ENCODE data around the gene IL17C. TPM values are rescaled to one million over a fixed set of nuclear protein-coding genes. Genes with fewer than 3 reads are reported as not detected.

IL17C gene
- total and polyA plus RNA-seq, 2 donors (not counting 1 experiment from before 2014, with no cell fraction given): 1.3 to 1.5 TPM

DNA sequence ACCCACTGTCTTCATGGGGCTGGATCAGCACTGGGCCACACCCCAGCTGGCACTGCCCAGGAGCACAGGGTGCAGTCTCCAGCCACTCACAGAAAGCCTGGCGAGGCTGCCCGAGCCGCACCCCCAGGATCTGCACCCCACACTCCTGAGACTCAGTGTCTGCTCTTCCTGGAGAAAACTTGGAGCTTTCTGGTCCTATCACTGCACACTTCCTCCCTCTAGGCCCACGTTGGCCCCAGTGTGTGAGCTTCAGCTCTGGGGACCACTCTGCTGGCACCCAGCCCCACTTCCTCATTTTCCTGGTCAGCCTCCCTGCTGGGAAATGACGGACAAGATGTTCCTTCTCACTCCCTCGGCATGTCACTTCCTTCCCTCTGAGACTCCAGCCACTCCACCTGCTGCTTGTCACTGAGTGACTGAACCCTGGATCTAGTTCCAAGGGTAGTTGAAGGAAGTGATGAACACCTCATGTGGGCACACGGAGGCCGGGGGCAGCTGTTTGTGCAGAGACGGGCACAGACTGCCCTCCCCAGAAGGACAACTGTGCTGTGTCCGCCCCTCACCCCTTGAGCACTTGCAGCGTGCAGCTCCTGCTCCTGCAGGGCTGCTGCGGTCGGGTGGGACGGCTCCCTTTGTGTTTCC lies 39.2 kb upstream of the IL17C start:
- peaks cover 78% of the 10 kb centered on the region for H3K79me2 ChIP-seq (ENCODE audit: control insufficient read depth, insufficient read depth, low read length)

More for the DNA sequence above, 39.2 kb upstream of the IL17C start:
- Histone ChIP-seq H3K4me1 (ENCODE audit: control insufficient read depth in 2 of 2, insufficient read depth in 2 of 2, low read length in 2 of 2) (no peaks in the 10 kb centered on the region), H3K27ac (ENCODE audit: low read length in 2 of 2) (no peak overlapping the region), H3K9me3 (ENCODE audit: control extremely low read depth in 1 of 3, control insufficient read depth in 2 of 3, insufficient read depth in 1 of 3, low read length in 2 of 3) (no peaks in the 10 kb centered on the region), H3K4me2 (replicated peaks; ENCODE audit: low read depth, low read length, poor library complexity, severe bottlenecking) (no peak overlapping the region), H3K4me3 (ENCODE audit: control extremely low read depth in 1 of 5, extremely low read depth in 1 of 5, insufficient read depth in 1 of 5, low read depth in 2 of 5, low read length in 4 of 5) (no peak overlapping the region), H3K9ac (ENCODE audit: low read length) (no peak overlapping the region), H2AFZ (ENCODE audit: insufficient read depth, low read depth, low read length, poor library complexity, severe bottlenecking) (no peak overlapping the region), H3K27me3 (replicated peaks in 1 of 4; ENCODE audit: control extremely low read depth in 1 of 4, control insufficient read depth in 3 of 4, insufficient read depth in 4 of 4, low read length in 3 of 4) (no peaks in the 10 kb centered on the region), H4K20me1 (ENCODE audit: control insufficient read depth, insufficient read depth, low read length, poor library complexity, severe bottlenecking) (peaks cover 67% of the 10 kb centered on the region), H3K36me3 (replicated peaks in 1 of 2; ENCODE audit: control extremely low read depth in 1 of 2, control insufficient read depth in 1 of 2, extremely low read depth in 1 of 2, insufficient read depth in 2 of 2, low read length in 1 of 2) (peaks cover 3 to 48% of the 10 kb centered on the region in 2 experiments)
- ChIA-PET POLR2A (no interaction called here), CTCF (interaction anchor here (1.1 kb wide), 1 partner anchor 38 kb away, joined by 3 read pairs; no protein-coding TSS in a partner anchor)
- no peak overlapping the region for H3K4me3 Mint-ChIP-seq
- no peaks in the 10 kb centered on the region for H3K9me3 Mint-ChIP-seq (ENCODE audit: insufficient read depth)
- H3K27me3 Mint-ChIP-seq: no peaks in the 10 kb centered on the region
- intact Hi-C loops (cut with micrococcal nuclease): no loop called here
- DNase-seq (no peak), ATAC-seq (ENCODE audit: low read depth) (no peak)
- H3K4me1 Mint-ChIP-seq: peaks cover 2% of the 10 kb centered on the region
- no peak for TF ChIP-seq EZH2 (IDR thresholded peaks at IDR 0.05; ENCODE audit: borderline replicate concordance, insufficient read depth, low read depth, low read length, poor library complexity, severe bottlenecking)
- TF ChIP-seq, protein P1, sequence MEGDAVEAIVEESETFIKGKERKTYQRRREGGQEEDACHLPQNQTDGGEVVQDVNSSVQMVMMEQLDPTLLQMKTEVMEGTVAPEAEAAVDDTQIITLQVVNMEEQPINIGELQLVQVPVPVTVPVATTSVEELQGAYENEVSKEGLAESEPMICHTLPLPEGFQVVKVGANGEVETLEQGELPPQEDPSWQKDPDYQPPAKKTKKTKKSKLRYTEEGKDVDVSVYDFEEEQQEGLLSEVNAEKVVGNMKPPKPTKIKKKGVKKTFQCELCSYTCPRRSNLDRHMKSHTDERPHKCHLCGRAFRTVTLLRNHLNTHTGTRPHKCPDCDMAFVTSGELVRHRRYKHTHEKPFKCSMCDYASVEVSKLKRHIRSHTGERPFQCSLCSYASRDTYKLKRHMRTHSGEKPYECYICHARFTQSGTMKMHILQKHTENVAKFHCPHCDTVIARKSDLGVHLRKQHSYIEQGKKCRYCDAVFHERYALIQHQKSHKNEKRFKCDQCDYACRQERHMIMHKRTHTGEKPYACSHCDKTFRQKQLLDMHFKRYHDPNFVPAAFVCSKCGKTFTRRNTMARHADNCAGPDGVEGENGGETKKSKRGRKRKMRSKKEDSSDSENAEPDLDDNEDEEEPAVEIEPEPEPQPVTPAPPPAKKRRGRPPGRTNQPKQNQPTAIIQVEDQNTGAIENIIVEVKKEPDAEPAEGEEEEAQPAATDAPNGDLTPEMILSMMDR (IDR thresholded peaks at IDR 0.05): no peak
- WGBS (ENCODE audit: insufficient coverage): 73% methylated on average over 12 of the region's 14 CpGs
- H3K27ac Mint-ChIP-seq: no peak overlapping the region

Measured in B cell (primary cell).